HepG2 (cell line): Measurements from ENCODE around the gene SEC31B. TPM values are rescaled to one million over a fixed set of nuclear protein-coding genes. Genes with fewer than 3 reads are reported as not detected.

Experiments used
- CHD2 ChIP-seq: IDR thresholded peaks from 2 replicates; pipeline ENCODE4 v1.6.1; 2011; ENCODE audit warnings: low read depth, low read length, improper control_type of control experiment
- ETV6 ChIP-seq: sonication (generic); formaldehyde crosslinking; conservative IDR thresholded peaks from 2 replicates; pipeline ENCODE4 v1.4.0; 2020; ENCODE audit warnings: missing genetic modification reagents
- GFI1 ChIP-seq: sonication (generic); formaldehyde crosslinking; IDR thresholded peaks from 2 replicates; pipeline ENCODE4 v1.5.0; 2020; ENCODE audit warnings: missing genetic modification reagents, mild to moderate bottlenecking, borderline replicate concordance
- NONO ChIP-seq, 2 experiments: fragments of 450-650 bp in 1 of 2; sonication (generic) in 1 of 2; formaldehyde crosslinking in 1 of 2; IDR thresholded peaks in 1 of 2; conservative IDR thresholded peaks in 1 of 2; 2 replicates each; pipeline versions ENCODE4 v1.6.1 to v1.8.0; 2017 to 2022; ENCODE audit warnings: mild to moderate bottlenecking in 1 of 2, missing genetic modification reagents in 1 of 2, moderate library complexity in 1 of 2
- SKI ChIP-seq: fragments of 450-650 bp; IDR thresholded peaks from one replicate; pipeline ENCODE4 v1.6.1; 2018; ENCODE audit warnings: mild to moderate bottlenecking; ENCODE audit not compliant: partially characterized antibody
- STAT5B ChIP-seq: sonication (generic); formaldehyde crosslinking; IDR thresholded peaks from 2 replicates; pipeline ENCODE4 v1.4.0; 2020; ENCODE audit warnings: missing genetic modification reagents
- ZMAT3 ChIP-seq: sonication (generic); formaldehyde crosslinking; conservative IDR thresholded peaks from 2 replicates; pipeline ENCODE4 v1.7.0; 2021; ENCODE audit warnings: missing genetic modification reagents
- ZNF121 ChIP-seq: sonication (generic); formaldehyde crosslinking; IDR thresholded peaks from 2 replicates; pipeline ENCODE4 v1.5.0; 2020; ENCODE audit warnings: mild to moderate bottlenecking, missing genetic modification reagents
- ZNF235 ChIP-seq: sonication (generic); formaldehyde crosslinking; IDR thresholded peaks from 2 replicates; pipeline ENCODE4 v1.8.1; 2023; ENCODE audit warnings: mild to moderate bottlenecking, missing genetic modification reagents, borderline replicate concordance
- ZNF33A ChIP-seq: sonication (generic); formaldehyde crosslinking; IDR thresholded peaks from 2 replicates; pipeline ENCODE4 v1.5.1; 2020; ENCODE audit warnings: missing genetic modification reagents, mild to moderate bottlenecking, moderate library complexity, borderline replicate concordance
- ZSCAN30 ChIP-seq: sonication (generic); formaldehyde crosslinking; IDR thresholded peaks from 2 replicates; pipeline ENCODE4 v1.5.0; 2020; ENCODE audit warnings: mild to moderate bottlenecking, missing genetic modification reagents
- ZSCAN9 ChIP-seq: IDR thresholded peaks from 2 replicates; pipeline ENCODE4 v1.6.1; 2016; ENCODE audit warnings: borderline replicate concordance
- polyA plus RNA-seq, 8 experiments: library from polyadenylated mRNA; depleted of rRNA in 3 of 8; stranded (reverse) in 7 of 8; unstranded in 1 of 8; fragments of >200 nt; fragmentation: Illumina TruSeq in 4 of 8; extraction: Trizol in 4 of 8; gene quantifications; 2 replicates each; pipeline versions ENCODE4 v1.2.1 to v1.2.3, GENCODE V29; 2011 to 2016; ENCODE audit warnings: low read depth in 4 of 8, missing spikeins in 1 of 8, mixed read lengths in 1 of 8; ENCODE audit not compliant: insufficient read depth in 1 of 8
- total RNA-seq, 5 experiments: library from RNA; depleted of rRNA; stranded (reverse); fragments of >200 nt; fragmentation: Illumina TruSeq; extraction: Trizol; gene quantifications; 2 replicates each; pipeline ENCODE4 v1.2.3, GENCODE V29; 2016; ENCODE audit warnings: low read depth in 1 of 5
- TF ChIP-seq, protein P1 (sequence below): sonication (generic); formaldehyde crosslinking; IDR thresholded peaks from 2 replicates; pipeline ENCODE4 v1.5.0; 2020; ENCODE audit warnings: missing genetic modification reagents, mild to moderate bottlenecking, borderline replicate concordance
- TF ChIP-seq, protein P2 (sequence below): sonication (generic); formaldehyde crosslinking; IDR thresholded peaks from 2 replicates; pipeline ENCODE4 v1.5.0; 2020; ENCODE audit warnings: mild to moderate bottlenecking, missing genetic modification reagents
- TF ChIP-seq, protein P3 (sequence below): sonication (generic); formaldehyde crosslinking; IDR thresholded peaks from 2 replicates; pipeline ENCODE4 v1.4.0; 2020; ENCODE audit warnings: missing genetic modification reagents
- TF ChIP-seq, protein P4 (sequence below): sonication (generic); formaldehyde crosslinking; IDR thresholded peaks from 2 replicates; pipeline ENCODE4 v1.5.1; 2020; ENCODE audit warnings: missing genetic modification reagents, mild to moderate bottlenecking, borderline replicate concordance

SEC31B gene
- total and polyA plus RNA-seq, 2 of the 13 experiments (the other 11 are each of a cell fraction or from before 2014, with no cell fraction given), result 2.0 to 8.3 TPM

DNA sequence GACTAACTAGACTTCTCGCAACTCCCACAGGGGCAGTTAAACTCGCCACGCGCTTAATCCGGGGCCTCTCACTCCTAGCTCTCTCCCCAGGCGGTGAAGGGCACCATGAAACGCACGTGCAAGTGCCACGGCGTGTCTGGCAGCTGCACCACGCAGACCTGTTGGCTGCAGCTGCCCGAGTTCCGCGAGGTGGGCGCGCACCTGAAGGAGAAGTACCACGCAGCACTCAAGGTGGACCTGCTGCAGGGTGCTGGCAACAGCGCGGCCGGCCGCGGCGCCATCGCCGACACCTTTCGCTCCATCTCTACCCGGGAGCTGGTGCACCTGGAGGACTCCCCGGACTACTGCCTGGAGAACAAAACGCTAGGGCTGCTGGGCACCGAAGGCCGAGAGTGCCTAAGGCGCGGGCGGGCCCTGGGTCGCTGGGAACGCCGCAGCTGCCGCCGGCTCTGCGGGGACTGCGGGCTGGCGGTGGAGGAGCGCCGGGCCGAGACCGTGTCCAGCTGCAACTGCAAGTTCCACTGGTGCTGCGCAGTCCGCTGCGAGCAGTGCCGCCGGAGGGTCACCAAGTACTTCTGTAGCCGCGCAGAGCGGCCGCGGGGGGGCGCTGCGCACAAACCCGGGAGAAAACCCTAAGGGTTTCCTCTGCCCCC is 37.4 kb downstream of the SEC31B start (continued):
- TF ChIP-seq ZSCAN9 (CRISPR knock-in tag), result no peak
- TF ChIP-seq ZNF33A (CRISPR knock-in tag), result no peak
- no peak for TF ChIP-seq NONO (IDR thresholded peaks at IDR 0.05)
- TF ChIP-seq NONO (CRISPR knock-in tag; conservative IDR thresholded peaks at IDR 0.05), result no peak
- TF ChIP-seq ETV6 (CRISPR knock-in tag), result no peak
- TF ChIP-seq, protein P1, sequence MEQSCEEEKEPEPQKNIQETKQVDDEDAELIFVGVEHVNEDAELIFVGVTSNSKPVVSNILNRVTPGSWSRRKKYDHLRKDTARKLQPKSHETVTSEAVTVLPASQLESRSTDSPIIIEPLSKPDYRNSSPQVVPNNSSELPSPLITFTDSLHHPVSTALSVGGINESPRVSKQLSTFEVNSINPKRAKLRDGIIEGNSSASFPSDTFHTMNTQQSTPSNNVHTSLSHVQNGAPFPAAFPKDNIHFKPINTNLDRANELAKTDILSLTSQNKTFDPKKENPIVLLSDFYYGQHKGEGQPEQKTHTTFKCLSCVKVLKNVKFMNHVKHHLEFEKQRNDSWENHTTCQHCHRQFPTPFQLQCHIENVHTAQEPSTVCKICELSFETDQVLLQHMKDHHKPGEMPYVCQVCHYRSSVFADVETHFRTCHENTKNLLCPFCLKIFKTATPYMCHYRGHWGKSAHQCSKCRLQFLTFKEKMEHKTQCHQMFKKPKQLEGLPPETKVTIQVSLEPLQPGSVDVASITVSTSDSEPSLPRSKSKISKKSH (CRISPR knock-in tag), result peak; percentile 16; the same call in 1 of the 2 replicates
- no peak for TF ChIP-seq ZNF121 (CRISPR knock-in tag)
- no peak for TF ChIP-seq GFI1 (CRISPR knock-in tag)
- TF ChIP-seq ZNF235 (CRISPR knock-in tag), result no peak
- TF ChIP-seq STAT5B (CRISPR knock-in tag), result no peak
- TF ChIP-seq, protein P2, sequence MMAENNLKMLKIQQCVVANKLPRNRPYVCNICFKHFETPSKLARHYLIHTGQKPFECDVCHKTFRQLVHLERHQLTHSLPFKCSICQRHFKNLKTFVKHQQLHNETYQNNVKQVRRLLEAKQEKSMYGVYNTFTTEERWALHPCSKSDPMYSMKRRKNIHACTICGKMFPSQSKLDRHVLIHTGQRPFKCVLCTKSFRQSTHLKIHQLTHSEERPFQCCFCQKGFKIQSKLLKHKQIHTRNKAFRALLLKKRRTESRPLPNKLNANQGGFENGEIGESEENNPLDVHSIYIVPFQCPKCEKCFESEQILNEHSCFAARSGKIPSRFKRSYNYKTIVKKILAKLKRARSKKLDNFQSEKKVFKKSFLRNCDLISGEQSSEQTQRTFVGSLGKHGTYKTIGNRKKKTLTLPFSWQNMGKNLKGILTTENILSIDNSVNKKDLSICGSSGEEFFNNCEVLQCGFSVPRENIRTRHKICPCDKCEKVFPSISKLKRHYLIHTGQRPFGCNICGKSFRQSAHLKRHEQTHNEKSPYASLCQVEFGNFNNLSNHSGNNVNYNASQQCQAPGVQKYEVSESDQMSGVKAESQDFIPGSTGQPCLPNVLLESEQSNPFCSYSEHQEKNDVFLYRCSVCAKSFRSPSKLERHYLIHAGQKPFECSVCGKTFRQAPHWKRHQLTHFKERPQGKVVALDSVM (CRISPR knock-in tag), result no peak
- TF ChIP-seq, protein P3, sequence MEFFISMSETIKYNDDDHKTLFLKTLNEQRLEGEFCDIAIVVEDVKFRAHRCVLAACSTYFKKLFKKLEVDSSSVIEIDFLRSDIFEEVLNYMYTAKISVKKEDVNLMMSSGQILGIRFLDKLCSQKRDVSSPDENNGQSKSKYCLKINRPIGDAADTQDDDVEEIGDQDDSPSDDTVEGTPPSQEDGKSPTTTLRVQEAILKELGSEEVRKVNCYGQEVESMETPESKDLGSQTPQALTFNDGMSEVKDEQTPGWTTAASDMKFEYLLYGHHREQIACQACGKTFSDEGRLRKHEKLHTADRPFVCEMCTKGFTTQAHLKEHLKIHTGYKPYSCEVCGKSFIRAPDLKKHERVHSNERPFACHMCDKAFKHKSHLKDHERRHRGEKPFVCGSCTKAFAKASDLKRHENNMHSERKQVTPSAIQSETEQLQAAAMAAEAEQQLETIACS (CRISPR knock-in tag), result no peak
- TF ChIP-seq CHD2, result no peak
- TF ChIP-seq, protein P4, sequence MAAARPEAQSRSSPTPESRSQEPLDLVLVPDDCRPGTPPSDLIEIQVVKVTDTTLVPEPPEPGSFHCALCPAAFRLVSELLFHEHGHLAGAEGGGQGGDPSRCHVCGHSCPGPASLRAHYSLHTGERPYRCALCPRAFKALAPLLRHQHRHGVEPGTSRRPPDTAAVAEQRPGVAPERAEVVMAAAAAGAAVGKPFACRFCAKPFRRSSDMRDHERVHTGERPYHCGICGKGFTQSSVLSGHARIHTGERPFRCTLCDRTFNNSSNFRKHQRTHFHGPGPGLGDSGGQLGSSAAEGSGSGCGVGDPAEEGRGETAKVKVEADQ (CRISPR knock-in tag), result no peak
- no peak for TF ChIP-seq SKI
- TF ChIP-seq ZSCAN30 (CRISPR knock-in tag), result no peak
- 0 out of 2 replicates have a peak, but pooled peaks have one; percentile 32 for TF ChIP-seq ZMAT3
